ENCODE data around the gene NRM. TPM values are rescaled to one million over a fixed set of nuclear protein-coding genes. Genes with fewer than 3 reads are reported as not detected.
A peak's percentile ranks its signal among the peaks of the same experiment; 100 is the strongest.

NRM gene
- total and polyA plus RNA-seq, 2 of the 13 experiments (the other 11 are each of a cell fraction or from before 2014, with no cell fraction given), result 12.5 to 16.0 TPM

DNA sequence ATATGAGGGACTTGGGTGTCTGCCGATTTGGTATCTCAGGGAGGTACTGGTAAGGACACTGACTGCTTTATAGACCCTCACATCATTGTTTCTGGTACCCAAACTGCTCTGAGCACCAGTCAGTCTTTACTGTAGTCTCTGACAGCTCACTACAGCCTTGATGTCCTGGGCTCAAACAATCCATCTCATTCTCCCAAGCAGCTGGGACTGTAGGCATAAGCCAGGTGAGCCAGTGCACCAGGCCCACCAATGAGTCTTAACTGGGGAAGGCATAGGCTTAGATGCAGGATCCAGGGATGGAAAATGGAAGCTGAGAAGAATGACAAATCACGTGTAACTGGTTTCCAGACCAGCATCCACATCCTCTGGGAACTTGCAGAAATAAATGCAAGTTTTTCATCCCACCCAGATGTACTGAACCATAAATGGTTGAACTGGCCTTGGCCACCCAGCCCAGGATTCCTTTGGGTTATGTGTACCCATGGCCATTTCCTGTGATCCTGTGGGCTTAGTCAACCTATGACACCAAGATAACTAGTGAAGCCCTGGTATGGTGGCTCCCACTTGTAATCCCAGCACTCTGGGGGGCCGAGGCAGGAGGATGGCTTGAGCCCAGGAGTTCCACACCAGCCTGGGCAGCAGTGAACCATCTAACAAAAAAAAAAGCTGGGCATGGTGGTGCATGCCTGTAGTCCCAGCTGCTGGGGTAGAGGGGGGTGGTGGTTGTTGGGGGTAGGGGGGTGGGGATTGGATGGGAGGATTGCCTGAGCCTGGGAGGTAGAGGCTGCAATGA, 35.1 kb upstream of the NRM start (continued):
- TF ChIP-seq GATA4 (IDR thresholded peaks at IDR 0.05; ENCODE audit: borderline replicate concordance, low read depth) (0 out of 2 replicates have a peak, but pooled peaks have one; percentile 12), TAF1 (CRISPR knock-in tag; IDR thresholded peaks at IDR 0.05) (no peak), ZMAT3 (CRISPR knock-in tag; conservative IDR thresholded peaks at IDR 0.05) (no peak), ZNF788 (CRISPR knock-in tag; IDR thresholded peaks at IDR 0.05; ENCODE audit: borderline replicate concordance) (0 out of 2 replicates have a peak, but pooled peaks have one; percentile 37), RFXANK (CRISPR knock-in tag; IDR thresholded peaks at IDR 0.05) (peak; percentile 35; the same call in 1 of the 2 replicates), RBFOX2 (IDR thresholded peaks at IDR 0.05; ENCODE audit: low read depth, low read length) (peak; percentile 55), JUN (CRISPR knock-in tag; IDR thresholded peaks at IDR 0.05) (0 out of 2 replicates have a peak, but pooled peaks have one; percentile 36), SP140L (CRISPR knock-in tag; IDR thresholded peaks at IDR 0.05; ENCODE audit: borderline replicate concordance) (no peak), RELA (CRISPR knock-in tag; IDR thresholded peaks at IDR 0.05) (no peak), SIN3A (IDR thresholded peaks at IDR 0.05; ENCODE audit: borderline replicate concordance, low read depth, low read length) (0 out of 2 replicates have a peak, but pooled peaks have one; percentile 25), ERF (CRISPR knock-in tag; IDR thresholded peaks at IDR 0.05) (no peak; the same call in 1 of the 2 replicates), SPEN (CRISPR knock-in tag; IDR thresholded peaks at IDR 0.05; ENCODE audit: low read depth) (no peak), CBX1 (IDR thresholded peaks at IDR 0.05; ENCODE audit: low read depth) (no peak), MAFF (IDR thresholded peaks at IDR 0.05; ENCODE audit: low read depth, low read length) (no peak), ZNF720 (CRISPR knock-in tag; IDR thresholded peaks at IDR 0.05) (no peak)
- TF ChIP-seq, protein P1, sequence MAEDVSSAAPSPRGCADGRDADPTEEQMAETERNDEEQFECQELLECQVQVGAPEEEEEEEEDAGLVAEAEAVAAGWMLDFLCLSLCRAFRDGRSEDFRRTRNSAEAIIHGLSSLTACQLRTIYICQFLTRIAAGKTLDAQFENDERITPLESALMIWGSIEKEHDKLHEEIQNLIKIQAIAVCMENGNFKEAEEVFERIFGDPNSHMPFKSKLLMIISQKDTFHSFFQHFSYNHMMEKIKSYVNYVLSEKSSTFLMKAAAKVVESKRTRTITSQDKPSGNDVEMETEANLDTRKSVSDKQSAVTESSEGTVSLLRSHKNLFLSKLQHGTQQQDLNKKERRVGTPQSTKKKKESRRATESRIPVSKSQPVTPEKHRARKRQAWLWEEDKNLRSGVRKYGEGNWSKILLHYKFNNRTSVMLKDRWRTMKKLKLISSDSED (CRISPR knock-in tag; IDR thresholded peaks at IDR 0.05), result 0 out of 2 replicates have a peak, but pooled peaks have one; percentile 54
- TF ChIP-seq, protein P2, sequence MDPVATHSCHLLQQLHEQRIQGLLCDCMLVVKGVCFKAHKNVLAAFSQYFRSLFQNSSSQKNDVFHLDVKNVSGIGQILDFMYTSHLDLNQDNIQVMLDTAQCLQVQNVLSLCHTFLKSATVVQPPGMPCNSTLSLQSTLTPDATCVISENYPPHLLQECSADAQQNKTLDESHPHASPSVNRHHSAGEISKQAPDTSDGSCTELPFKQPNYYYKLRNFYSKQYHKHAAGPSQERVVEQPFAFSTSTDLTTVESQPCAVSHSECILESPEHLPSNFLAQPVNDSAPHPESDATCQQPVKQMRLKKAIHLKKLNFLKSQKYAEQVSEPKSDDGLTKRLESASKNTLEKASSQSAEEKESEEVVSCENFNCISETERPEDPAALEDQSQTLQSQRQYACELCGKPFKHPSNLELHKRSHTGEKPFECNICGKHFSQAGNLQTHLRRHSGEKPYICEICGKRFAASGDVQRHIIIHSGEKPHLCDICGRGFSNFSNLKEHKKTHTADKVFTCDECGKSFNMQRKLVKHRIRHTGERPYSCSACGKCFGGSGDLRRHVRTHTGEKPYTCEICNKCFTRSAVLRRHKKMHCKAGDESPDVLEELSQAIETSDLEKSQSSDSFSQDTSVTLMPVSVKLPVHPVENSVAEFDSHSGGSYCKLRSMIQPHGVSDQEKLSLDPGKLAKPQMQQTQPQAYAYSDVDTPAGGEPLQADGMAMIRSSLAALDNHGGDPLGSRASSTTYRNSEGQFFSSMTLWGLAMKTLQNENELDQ (CRISPR knock-in tag; IDR thresholded peaks at IDR 0.05; ENCODE audit: borderline replicate concordance), result 0 out of 2 replicates have a peak, but pooled peaks have one; percentile 27
- TF ChIP-seq, protein P3, sequence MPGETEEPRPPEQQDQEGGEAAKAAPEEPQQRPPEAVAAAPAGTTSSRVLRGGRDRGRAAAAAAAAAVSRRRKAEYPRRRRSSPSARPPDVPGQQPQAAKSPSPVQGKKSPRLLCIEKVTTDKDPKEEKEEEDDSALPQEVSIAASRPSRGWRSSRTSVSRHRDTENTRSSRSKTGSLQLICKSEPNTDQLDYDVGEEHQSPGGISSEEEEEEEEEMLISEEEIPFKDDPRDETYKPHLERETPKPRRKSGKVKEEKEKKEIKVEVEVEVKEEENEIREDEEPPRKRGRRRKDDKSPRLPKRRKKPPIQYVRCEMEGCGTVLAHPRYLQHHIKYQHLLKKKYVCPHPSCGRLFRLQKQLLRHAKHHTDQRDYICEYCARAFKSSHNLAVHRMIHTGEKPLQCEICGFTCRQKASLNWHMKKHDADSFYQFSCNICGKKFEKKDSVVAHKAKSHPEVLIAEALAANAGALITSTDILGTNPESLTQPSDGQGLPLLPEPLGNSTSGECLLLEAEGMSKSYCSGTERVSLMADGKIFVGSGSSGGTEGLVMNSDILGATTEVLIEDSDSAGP (CRISPR knock-in tag; IDR thresholded peaks at IDR 0.05; ENCODE audit: borderline replicate concordance), result no peak; the same call in 1 of the 2 replicates
- TF ChIP-seq, protein P4, sequence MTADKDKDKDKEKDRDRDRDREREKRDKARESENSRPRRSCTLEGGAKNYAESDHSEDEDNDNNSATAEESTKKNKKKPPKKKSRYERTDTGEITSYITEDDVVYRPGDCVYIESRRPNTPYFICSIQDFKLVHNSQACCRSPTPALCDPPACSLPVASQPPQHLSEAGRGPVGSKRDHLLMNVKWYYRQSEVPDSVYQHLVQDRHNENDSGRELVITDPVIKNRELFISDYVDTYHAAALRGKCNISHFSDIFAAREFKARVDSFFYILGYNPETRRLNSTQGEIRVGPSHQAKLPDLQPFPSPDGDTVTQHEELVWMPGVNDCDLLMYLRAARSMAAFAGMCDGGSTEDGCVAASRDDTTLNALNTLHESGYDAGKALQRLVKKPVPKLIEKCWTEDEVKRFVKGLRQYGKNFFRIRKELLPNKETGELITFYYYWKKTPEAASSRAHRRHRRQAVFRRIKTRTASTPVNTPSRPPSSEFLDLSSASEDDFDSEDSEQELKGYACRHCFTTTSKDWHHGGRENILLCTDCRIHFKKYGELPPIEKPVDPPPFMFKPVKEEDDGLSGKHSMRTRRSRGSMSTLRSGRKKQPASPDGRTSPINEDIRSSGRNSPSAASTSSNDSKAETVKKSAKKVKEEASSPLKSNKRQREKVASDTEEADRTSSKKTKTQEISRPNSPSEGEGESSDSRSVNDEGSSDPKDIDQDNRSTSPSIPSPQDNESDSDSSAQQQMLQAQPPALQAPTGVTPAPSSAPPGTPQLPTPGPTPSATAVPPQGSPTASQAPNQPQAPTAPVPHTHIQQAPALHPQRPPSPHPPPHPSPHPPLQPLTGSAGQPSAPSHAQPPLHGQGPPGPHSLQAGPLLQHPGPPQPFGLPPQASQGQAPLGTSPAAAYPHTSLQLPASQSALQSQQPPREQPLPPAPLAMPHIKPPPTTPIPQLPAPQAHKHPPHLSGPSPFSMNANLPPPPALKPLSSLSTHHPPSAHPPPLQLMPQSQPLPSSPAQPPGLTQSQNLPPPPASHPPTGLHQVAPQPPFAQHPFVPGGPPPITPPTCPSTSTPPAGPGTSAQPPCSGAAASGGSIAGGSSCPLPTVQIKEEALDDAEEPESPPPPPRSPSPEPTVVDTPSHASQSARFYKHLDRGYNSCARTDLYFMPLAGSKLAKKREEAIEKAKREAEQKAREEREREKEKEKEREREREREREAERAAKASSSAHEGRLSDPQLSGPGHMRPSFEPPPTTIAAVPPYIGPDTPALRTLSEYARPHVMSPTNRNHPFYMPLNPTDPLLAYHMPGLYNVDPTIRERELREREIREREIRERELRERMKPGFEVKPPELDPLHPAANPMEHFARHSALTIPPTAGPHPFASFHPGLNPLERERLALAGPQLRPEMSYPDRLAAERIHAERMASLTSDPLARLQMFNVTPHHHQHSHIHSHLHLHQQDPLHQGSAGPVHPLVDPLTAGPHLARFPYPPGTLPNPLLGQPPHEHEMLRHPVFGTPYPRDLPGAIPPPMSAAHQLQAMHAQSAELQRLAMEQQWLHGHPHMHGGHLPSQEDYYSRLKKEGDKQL (CRISPR knock-in tag; IDR thresholded peaks at IDR 0.05; ENCODE audit: low read depth), result peak; percentile 39; the same call in 1 of the 2 replicates

Data from HepG2 (cell line).